Gastrocnemius medialis (tissue), 4 donors: ENCODE data around the gene ORM1.

Experiments used
- CTCF ChIP-seq, 5 experiments: fragments of 450-650 bp in 3 of 5; fragments of 200-600 bp in 2 of 5; sonication (generic) in 2 of 5; IDR thresholded peaks in 4 of 5; conservative IDR thresholded peaks in 1 of 5; 1 replicate in 4 of 5; 2 replicates in 1 of 5; pipeline ENCODE4 v1.5.1; 2016 to 2019; ENCODE audit warnings: antibody characterized with exemption in 5 of 5, mild to moderate bottlenecking in 3 of 5, moderate library complexity in 3 of 5
- POLR2A ChIP-seq, 2 donors: fragments of 450-650 bp; IDR thresholded peaks; one replicate each; pipeline ENCODE4 v1.6.1; 2017; ENCODE audit warnings: antibody characterized with exemption in 2 of 2, mild to moderate bottlenecking in 2 of 2, moderate library complexity in 2 of 2

DNA sequence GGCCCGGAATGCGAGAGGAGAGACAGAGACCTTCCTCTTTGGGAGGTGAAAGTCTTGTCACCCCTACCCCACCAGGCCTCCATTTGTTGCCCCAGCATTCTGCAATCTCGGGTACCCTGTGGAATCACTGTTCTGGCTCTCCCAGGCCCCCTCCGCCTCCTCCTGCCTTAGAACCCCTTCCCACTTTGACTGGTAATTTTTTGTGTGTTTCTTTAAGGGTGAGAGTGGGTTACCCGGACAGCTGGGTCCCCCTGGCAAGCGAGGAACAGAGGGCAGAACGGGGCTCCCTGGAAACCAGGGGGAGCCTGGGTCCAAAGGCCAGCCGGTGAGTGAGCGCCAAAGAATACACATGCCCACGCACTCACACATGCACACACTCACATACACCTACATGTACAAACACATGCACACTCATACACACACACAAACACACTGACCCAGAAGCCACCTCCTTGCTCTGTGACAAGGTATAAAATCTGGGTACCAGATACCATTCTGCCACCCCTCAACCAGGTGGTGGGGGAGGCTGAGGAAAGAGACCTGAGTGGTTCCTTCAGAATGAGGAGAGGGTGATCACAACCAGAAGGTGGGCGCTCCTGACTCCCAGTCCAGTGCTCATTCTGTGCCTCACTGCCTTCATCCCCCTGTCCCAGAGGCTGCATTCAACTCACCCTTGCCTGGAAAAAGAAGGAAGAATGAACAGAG is 30.9 kb upstream of the ORM1 start:
- no peak for TF ChIP-seq CTCF (IDR thresholded peaks at IDR 0.05 in 4 of 5, conservative IDR thresholded peaks at IDR 0.05 in 1 of 5)
- TF ChIP-seq POLR2A (IDR thresholded peaks at IDR 0.05), result no peak
